Left forelimb (tissue), 1 donor: ENCODE data around the gene PRKCD.

Experiments
- DNase-seq: peaks from one replicate; pipeline ENCODE4 v3.0.0-alpha.2; 2018; ENCODE audit warnings: low spot score

The PRKCD gene

DNA sequence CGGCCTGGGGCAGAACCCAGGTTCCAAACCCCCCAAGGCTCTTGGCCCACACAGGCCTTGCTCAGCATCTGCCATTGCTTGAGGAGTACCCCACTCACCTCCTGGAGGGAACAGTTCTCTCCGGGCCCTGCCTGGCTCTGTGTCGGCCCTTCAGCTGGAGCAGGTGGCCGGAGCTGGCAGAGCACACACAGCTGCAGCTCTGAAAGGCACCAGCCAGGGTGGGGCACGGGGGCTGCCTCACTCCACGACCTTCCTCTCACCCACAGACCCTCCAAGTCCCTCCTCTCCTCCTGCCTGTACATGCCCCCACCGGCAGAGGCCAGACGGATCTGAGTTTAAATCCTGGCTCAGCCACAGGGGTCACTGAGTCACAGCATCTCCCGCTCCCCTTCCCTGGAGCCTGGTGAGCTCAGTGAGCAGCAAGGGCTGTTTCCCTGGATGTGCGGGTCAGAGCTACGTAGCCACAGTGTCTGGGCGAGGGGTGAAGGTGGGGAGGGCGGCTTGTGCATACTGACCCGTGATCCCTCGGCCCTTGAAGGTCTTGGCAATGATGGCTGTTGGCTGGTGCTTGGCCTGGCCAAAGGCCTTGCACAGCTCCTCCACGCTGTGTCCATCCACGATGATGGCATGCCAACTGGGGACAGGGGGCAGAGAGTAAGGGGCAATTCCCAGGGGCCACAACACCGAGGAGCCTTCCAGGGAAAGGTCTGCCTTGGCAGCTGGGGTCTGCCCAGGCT is 71.8 kb downstream of the PRKCD start:
- no peak for DNase-seq

- no peak for DNase-seq
Measured at GRCh38 chr3:53234130-53234840, 73.3 kb downstream of the PRKCD start.

DNA sequence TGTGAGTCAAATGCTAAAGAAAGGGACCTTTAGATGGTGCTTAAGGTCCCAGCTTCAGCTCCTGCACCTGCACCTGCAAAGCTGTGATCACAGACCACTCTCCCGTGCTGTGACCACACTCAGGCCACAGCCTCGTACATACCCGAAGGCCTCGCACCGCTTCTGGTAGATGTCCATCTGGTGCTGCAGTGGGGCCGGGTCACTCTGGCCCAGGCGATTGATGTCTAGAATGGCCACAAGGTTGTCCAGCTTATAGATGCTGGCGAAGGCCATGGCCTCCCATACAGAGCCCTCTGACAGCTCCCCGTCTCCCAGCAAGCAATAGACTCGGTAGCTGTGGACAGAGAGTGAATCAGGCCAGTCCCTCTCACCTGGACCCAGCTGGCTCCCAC is 73.8 kb downstream of the PRKCD start:
- no peak for DNase-seq

DNA sequence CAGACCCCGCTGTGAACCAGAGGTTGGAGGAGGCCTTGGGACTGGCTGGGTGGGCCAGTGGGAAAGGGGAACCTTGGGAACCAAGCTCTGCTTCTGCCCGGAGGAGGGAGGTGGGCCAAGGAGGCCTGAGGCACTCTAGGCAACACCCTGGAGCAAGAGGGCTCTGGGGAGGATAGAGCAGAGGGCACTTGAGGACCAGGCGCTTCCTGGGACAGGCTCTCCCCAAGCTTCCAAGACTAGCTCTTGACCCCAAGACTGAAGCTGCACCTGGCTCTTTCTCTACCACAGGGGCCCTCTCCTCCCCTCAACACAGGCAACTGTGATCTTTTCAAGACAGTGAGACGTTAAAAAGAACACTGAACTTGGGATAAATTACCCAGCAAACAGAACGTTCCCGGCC is 74.5 kb downstream of the PRKCD start:
- DNase-seq: no peak

DNA sequence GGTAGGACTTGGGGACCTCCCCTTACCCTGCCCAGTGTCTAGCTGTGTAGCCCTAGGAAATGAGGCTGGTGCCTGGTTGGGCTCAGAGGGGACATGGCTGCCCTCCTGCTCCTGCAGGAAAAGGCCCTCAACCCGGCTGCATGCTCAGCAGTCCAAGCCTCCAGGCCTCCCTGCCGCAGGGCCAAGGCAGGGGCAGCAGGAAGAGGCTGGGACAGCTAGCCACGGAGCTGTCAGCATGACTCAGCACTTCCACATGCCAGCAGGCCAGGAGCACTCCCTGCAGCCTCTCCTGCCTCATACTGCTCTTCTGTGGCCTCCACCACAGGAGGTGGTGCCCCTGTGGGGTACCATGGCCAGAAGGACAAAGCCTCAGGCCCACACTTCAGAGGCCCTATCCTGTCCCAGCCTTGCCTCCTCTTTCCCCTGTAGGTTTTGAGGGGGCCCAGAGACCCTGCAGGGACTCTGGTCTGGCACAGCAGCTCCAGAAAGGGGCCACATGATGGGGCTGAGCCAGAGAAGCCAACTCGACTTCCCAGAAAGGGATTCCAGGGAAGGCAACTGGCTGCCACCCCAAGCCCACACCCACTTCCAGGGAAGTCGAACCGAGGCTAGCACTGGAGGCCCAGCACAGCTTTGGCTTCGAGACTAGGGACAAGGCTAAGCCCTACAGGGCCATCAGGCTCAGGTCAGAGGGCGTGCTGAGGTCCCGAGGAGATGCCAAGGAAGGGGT is 75.3 kb downstream of the PRKCD start:
- no peak for DNase-seq

- no peak for DNase-seq
Measured at GRCh38 chr3:53238051-53238850, 77.2 kb downstream of the PRKCD start.

DNA sequence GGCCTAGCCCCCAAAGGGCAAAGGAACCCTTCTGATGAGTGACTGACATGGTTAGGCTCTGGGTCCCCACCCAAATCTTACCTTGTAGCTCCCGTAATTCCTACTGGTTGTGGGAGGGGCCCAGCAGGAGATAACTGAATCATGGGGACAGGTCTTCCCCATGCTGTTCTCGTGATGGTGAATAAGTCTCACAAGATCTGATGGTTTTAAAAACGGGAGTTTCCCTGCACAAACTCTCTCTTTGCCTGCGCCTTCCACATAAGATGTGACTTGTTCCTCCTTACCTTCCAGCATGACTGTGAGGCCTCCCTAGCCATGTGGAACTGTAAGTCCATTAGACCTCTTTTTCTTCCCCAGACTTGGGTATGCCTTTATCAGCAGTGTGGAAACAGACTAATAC is 77.9 kb downstream of the PRKCD start:
- no peak for DNase-seq

DNA sequence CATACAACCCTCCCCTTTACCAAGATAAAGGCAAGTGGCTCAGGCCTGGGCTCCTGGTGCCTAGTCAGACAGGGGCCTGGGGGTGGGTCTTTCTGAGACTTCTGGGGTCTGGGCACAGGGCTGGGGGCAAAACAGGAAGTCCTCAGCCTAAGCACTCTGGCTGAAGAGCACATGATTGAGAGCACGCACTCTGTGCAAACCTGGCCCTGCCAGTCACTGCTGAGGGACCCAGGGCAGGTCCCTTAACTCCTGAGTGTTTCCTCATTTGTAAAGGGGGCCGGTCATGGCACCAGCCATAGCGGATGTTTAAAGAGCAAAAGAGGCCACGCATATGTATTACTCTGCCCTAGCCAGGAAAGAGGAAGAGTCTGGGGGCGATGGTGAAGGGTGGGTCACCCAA is 78.8 kb downstream of the PRKCD start:
- DNase-seq: no peak

GRCh38 chr3:53240989-53241972 is 80.3 kb downstream of the PRKCD start:
- DNase-seq: no peak

- DNase-seq: no peak
Measured at GRCh38 chr3:53242155-53242554, 81.1 kb downstream of the PRKCD start.
